Peyer's patch (tissue), 4 donors: Measurements from ENCODE around the gene PRKCA. TPM values are rescaled to one million over a fixed set of nuclear protein-coding genes. Genes with fewer than 3 reads are reported as not detected.

ENCODE experiments used
- DNase-seq, 3 donors: peaks; one replicate each; pipeline ENCODE4 v3.0.0-alpha.2; 2017 to 2019
- H3K27ac ChIP-seq, 4 donors: fragments of 200-600 bp; sonication (generic); one replicate each; pipeline ENCODE4 v1.5.1; 2016 to 2019
- H3K27me3 ChIP-seq, 2 donors: fragments of 200-600 bp; sonication (generic); one replicate each; pipeline ENCODE4 v1.5.1; 2019
- H3K36me3 ChIP-seq, 3 donors: fragments of 200-600 bp; sonication (generic); one replicate each; pipeline ENCODE4 v1.5.1; 2016 to 2019
- H3K4me1 ChIP-seq, 4 donors: fragments of 200-600 bp; sonication (generic); one replicate each; pipeline ENCODE4 v1.5.1; 2016 to 2019
- H3K4me3 ChIP-seq, 4 donors: fragments of 200-600 bp; sonication (generic); 1 replicate in 3 of 4; 2 replicates in 1 of 4; pipeline ENCODE4 v1.5.1; 2016 to 2019; ENCODE audit warnings: mild to moderate bottlenecking in 1 of 4
- H3K9me3 ChIP-seq, 4 donors: fragments of 200-600 bp; sonication (generic); one replicate each; pipeline ENCODE4 v1.5.1; 2016 to 2019; ENCODE audit warnings: mild to moderate bottlenecking in 1 of 4
- CTCF ChIP-seq, 6 experiments: fragments of 450-650 bp in 4 of 6; fragments of 200-600 bp in 2 of 6; sonication (generic) in 1 of 6; IDR thresholded peaks; one replicate each; pipeline ENCODE4 v1.5.1; 2017 to 2019; ENCODE audit warnings: antibody characterized with exemption in 6 of 6, mild to moderate bottlenecking in 3 of 6, moderate library complexity in 1 of 6
- POLR2A ChIP-seq, 2 donors: fragments of 450-650 bp; IDR thresholded peaks; one replicate each; pipeline ENCODE4 v1.5.1; 2017; ENCODE audit warnings: antibody characterized with exemption in 2 of 2, mild to moderate bottlenecking in 2 of 2, moderate library complexity in 2 of 2
- total RNA-seq, 4 donors: library from RNA; depleted of rRNA; stranded (reverse); fragments of >200 nt; gene quantifications; one replicate each; pipeline ENCODE4 v1.1.0, GENCODE V29; 2016

Gene PRKCA
- total RNA-seq, 4 donors from 2014 or later = 32.2 to 47.0 (median 43.5) TPM

- Histone ChIP-seq H3K27ac (peak overlapping the region in 3 of 4 donors; percentile 17 to 49 (median 36)), H3K4me3 (peak overlapping the region in 1 of 4 donors; percentile 29), H3K27me3 (no peaks in the 10 kb centered on the region), H3K36me3 (no peaks in the 10 kb centered on the region), H3K4me1 (peaks cover 0 to 25% (median 0%) of the 10 kb centered on the region in 4 donors), H3K9me3 (no peaks in the 10 kb centered on the region)
- TF ChIP-seq CTCF (IDR thresholded peaks at IDR 0.05) (no peak), POLR2A (IDR thresholded peaks at IDR 0.05) (no peak)
- DNase-seq = peak in 2 of 3 donors; percentile 57 to 60
Observed at GRCh38 chr17:66373944-66374817, 71.8 kb downstream of the PRKCA start.

GRCh38 chr17:66375121-66375520, 72.7 kb downstream of the PRKCA start:
- Histone ChIP-seq H3K27me3 (no peaks in the 10 kb centered on the region), H3K4me1 (peaks cover 0 to 25% (median 0%) of the 10 kb centered on the region in 4 donors), H3K36me3 (no peaks in the 10 kb centered on the region), H3K9me3 (no peaks in the 10 kb centered on the region), H3K4me3 (peak overlapping the region in 1 of 4 donors; percentile 29), H3K27ac (peak overlapping the region in 3 of 4 donors; percentile 36 to 60 (median 49))
- no peak for TF ChIP-seq CTCF (IDR thresholded peaks at IDR 0.05)
- TF ChIP-seq POLR2A (IDR thresholded peaks at IDR 0.05) = no peak
- no peak for DNase-seq

GRCh38 chr17:66378296-66378695, 75.9 kb downstream of the PRKCA start:
- Histone ChIP-seq H3K4me1 (peaks cover 0 to 25% (median 0%) of the 10 kb centered on the region in 4 donors), H3K27ac (no peak overlapping the region), H3K36me3 (no peaks in the 10 kb centered on the region), H3K9me3 (no peaks in the 10 kb centered on the region), H3K4me3 (no peak overlapping the region), H3K27me3 (no peaks in the 10 kb centered on the region)
- no peak for DNase-seq
- TF ChIP-seq CTCF (IDR thresholded peaks at IDR 0.05) = no peak
- no peak for TF ChIP-seq POLR2A (IDR thresholded peaks at IDR 0.05)

- Histone ChIP-seq H3K27me3 (no peaks in the 10 kb centered on the region), H3K36me3 (no peaks in the 10 kb centered on the region), H3K4me1 (peaks cover 0 to 18% (median 0%) of the 10 kb centered on the region in 4 donors), H3K27ac (no peak overlapping the region), H3K9me3 (no peaks in the 10 kb centered on the region), H3K4me3 (no peak overlapping the region)
- TF ChIP-seq CTCF (IDR thresholded peaks at IDR 0.05) = no peak
- TF ChIP-seq POLR2A (IDR thresholded peaks at IDR 0.05) = no peak
- DNase-seq = no peak
Observed at GRCh38 chr17:66379544-66379943, 77.1 kb downstream of the PRKCA start.

GRCh38 chr17:66379996-66380395, 77.6 kb downstream of the PRKCA start:
- Histone ChIP-seq H3K4me3 (no peak overlapping the region), H3K4me1 (peaks cover 0 to 15% (median 0%) of the 10 kb centered on the region in 4 donors), H3K27ac (no peak overlapping the region), H3K9me3 (no peaks in the 10 kb centered on the region), H3K36me3 (no peaks in the 10 kb centered on the region), H3K27me3 (no peaks in the 10 kb centered on the region)
- TF ChIP-seq POLR2A (IDR thresholded peaks at IDR 0.05) = no peak
- no peak for TF ChIP-seq CTCF (IDR thresholded peaks at IDR 0.05)
- no peak for DNase-seq
